NCI-H2196 treated with DMSO at 0.1 percent for 48 hours (cell line): ENCODE data around the gene ANKUB1.

Source experiments
- DNase-seq: peaks from one replicate; lab custom pipeline; 2025; ENCODE audit not compliant: unreplicated experiment; lab: John Stamatoyannopoulos, UW

Gene ANKUB1

GRCh38 chr3:149713730-149714654 lies 78.4 kb downstream of the ANKUB1 start:
- no peak for DNase-seq
